Neural cell (in vitro differentiated cells): ENCODE measurements around the gene SEMA6A.

Experiments used
- CTCF ChIP-seq: fragments of 450-650 bp; IDR thresholded peaks from 2 replicates; pipeline ENCODE4 v1.5.1; 2014; ENCODE audit warnings: antibody characterized with exemption, mild to moderate bottlenecking, moderate library complexity; ENCODE audit not compliant: poor library complexity, severe bottlenecking
- EP300 ChIP-seq: fragments of 450-650 bp; conservative IDR thresholded peaks from 2 replicates; pipeline ENCODE4 v1.6.1; 2014; ENCODE audit warnings: antibody characterized with exemption, mild to moderate bottlenecking, moderate library complexity; ENCODE audit not compliant: poor library complexity, severe bottlenecking
- EZH2 ChIP-seq: fragments of 200-600, 300-800 bp; shearing (Covaris generic), sonication (generic); IDR thresholded peaks from 2 replicates; pipeline ENCODE4 v1.6.1; 2014; ENCODE audit warnings: antibody characterized with exemption, low read length, borderline replicate concordance, mild to moderate bottlenecking; ENCODE audit not compliant: insufficient read depth, poor library complexity, severe bottlenecking
- MXI1 ChIP-seq: fragments of 450-650 bp; conservative IDR thresholded peaks from 2 replicates; pipeline ENCODE4 v1.6.1; 2014; ENCODE audit warnings: antibody characterized with exemption, mild to moderate bottlenecking; ENCODE audit not compliant: poor library complexity, severe bottlenecking
- POLR2AphosphoS5 ChIP-seq: IDR thresholded peaks from 2 replicates; pipeline ENCODE4 v1.6.1; 2012
- RAD21 ChIP-seq: fragments of 450-650 bp; conservative IDR thresholded peaks from 2 replicates; pipeline ENCODE4 v1.6.1; 2014; ENCODE audit warnings: antibody characterized with exemption, mild to moderate bottlenecking, moderate library complexity
- REST ChIP-seq: IDR thresholded peaks from 2 replicates; pipeline ENCODE4 v1.6.1; 2012; ENCODE audit warnings: borderline replicate concordance
- TAF1 ChIP-seq: IDR thresholded peaks from 2 replicates; pipeline ENCODE4 v1.6.1; 2012; ENCODE audit warnings: low read depth

DNA sequence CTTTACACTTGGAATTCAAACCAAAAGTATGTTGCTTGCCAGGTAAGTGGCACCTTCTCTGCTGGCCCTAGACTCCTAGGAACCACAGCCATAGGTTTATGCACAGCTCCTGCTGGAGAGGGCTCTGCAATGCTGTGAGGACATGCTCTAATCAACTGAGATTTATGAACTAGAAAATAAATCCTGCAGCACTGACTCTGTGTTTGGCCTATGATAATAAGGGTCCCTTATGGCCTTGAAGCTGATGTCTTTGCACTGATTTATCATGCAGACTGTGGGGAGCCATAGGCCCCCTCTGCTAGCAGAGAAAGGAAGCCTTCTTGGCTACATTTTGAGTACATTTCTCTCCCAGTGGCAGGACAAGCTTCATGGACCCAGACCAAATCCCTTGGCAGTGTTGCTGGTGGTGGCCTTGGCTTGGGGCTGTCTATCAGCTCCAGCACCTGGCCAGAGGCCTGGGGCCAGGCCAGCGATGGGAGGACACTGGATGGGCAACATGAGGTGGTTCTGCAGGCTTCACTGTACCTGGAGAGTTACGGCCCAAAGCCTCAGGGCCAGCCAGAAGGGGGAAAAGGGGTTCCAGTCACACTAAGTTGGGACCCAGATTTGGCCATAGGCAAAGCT is 178.0 kb downstream of the SEMA6A start:
- TF ChIP-seq CTCF (no peak), REST (no peak), EP300 (no peak), EZH2 (no peak), RAD21 (no peak), POLR2AphosphoS5 (no peak), MXI1 (no peak), TAF1 (no peak)
